Type B pancreatic cell (in vitro differentiated cells): ENCODE data around the gene ERCC8. TPM values are rescaled to one million over a fixed set of nuclear protein-coding genes. Genes with fewer than 3 reads are reported as not detected.
A peak's percentile ranks its signal among the peaks of the same experiment; 100 is the strongest.

ENCODE experiments used
- DNase-seq: peaks from one replicate; pipeline ENCODE4 v3.0.0; 2021; ENCODE audit warnings: mixed read lengths; ENCODE audit not compliant: unreplicated experiment; ENCODE audit errors: extremely low spot score
- H3K27ac Mint-ChIP-seq: 2 replicates; pipeline ENCODE4 v1.8.0; 2021; ENCODE audit warnings: mild to moderate bottlenecking, mixed read lengths
- H3K27me3 Mint-ChIP-seq: 2 replicates; pipeline ENCODE4 v1.8.0; 2021; ENCODE audit warnings: mixed read lengths
- H3K36me3 Mint-ChIP-seq: 2 replicates; pipeline ENCODE4 v1.8.0; 2021; ENCODE audit warnings: mixed read lengths
- H3K4me1 Mint-ChIP-seq: one replicate; pipeline ENCODE4 v1.8.0; 2021; ENCODE audit warnings: mixed read lengths; ENCODE audit not compliant: unreplicated experiment
- H3K4me3 Mint-ChIP-seq: 2 replicates; pipeline ENCODE4 v1.8.0; 2021; ENCODE audit warnings: mild to moderate bottlenecking, mixed read lengths
- H3K9me3 Mint-ChIP-seq: 2 replicates; pipeline ENCODE4 v1.8.0; 2021; ENCODE audit warnings: mixed read lengths
- CTCF ChIP-seq: fragments of 200-600 bp; sonication (generic); conservative IDR thresholded peaks from 2 replicates; pipeline ENCODE4 v1.5.0; 2021; ENCODE audit warnings: antibody characterized with exemption, mild to moderate bottlenecking
- total RNA-seq: library from RNA; stranded (reverse); gene quantifications from 2 replicates; pipeline ENCODE4 v1.2.1, GENCODE V29; 2021; ENCODE audit warnings: low replicate concordance

The ERCC8 gene
- total RNA-seq, 1 donor from 2014 or later: 15.4 TPM

GRCh38 chr5:60943624-60944023 is 1.2 kb downstream of the ERCC8 start:
- no peak for TF ChIP-seq CTCF
- no peak overlapping the region for H3K27ac Mint-ChIP-seq
- H3K4me3 Mint-ChIP-seq: no peak overlapping the region
- H3K9me3 Mint-ChIP-seq: no peaks in the 10 kb centered on the region
- no peak for DNase-seq
- peaks cover 15% of the 10 kb centered on the region for H3K36me3 Mint-ChIP-seq
- no peaks in the 10 kb centered on the region for H3K27me3 Mint-ChIP-seq
- peaks cover 13% of the 10 kb centered on the region for H3K4me1 Mint-ChIP-seq

GRCh38 chr5:60929024-60929423 is 15.8 kb downstream of the ERCC8 start:
- Mint-ChIP-seq H3K27ac (no peak overlapping the region), H3K9me3 (peaks cover 4% of the 10 kb centered on the region), H3K27me3 (no peaks in the 10 kb centered on the region), H3K4me1 (no peaks in the 10 kb centered on the region), H3K36me3 (peaks cover 9% of the 10 kb centered on the region), H3K4me3 (no peak overlapping the region)
- TF ChIP-seq CTCF: peak; percentile 54
- DNase-seq: no peak

- Mint-ChIP-seq H3K27ac (no peak overlapping the region), H3K9me3 (peaks cover 4% of the 10 kb centered on the region), H3K36me3 (peaks cover 9% of the 10 kb centered on the region), H3K4me1 (no peaks in the 10 kb centered on the region), H3K4me3 (no peak overlapping the region), H3K27me3 (no peaks in the 10 kb centered on the region)
- no peak for TF ChIP-seq CTCF
- DNase-seq: no peak
Measured at GRCh38 chr5:60927450-60927849, 17.4 kb downstream of the ERCC8 start.

GRCh38 chr5:60918466-60918865 is 26.4 kb downstream of the ERCC8 start:
- H3K4me3 Mint-ChIP-seq: no peak overlapping the region
- no peaks in the 10 kb centered on the region for H3K9me3 Mint-ChIP-seq
- H3K27ac Mint-ChIP-seq: no peak overlapping the region
- TF ChIP-seq CTCF: no peak
- H3K27me3 Mint-ChIP-seq: no peaks in the 10 kb centered on the region
- no peaks in the 10 kb centered on the region for H3K4me1 Mint-ChIP-seq
- DNase-seq: no peak
- H3K36me3 Mint-ChIP-seq: peaks cover 31% of the 10 kb centered on the region

GRCh38 chr5:60916646-60917045 is 28.2 kb downstream of the ERCC8 start:
- H3K9me3 Mint-ChIP-seq: no peaks in the 10 kb centered on the region
- H3K4me1 Mint-ChIP-seq: no peaks in the 10 kb centered on the region
- TF ChIP-seq CTCF: no peak
- no peak for DNase-seq
- H3K4me3 Mint-ChIP-seq: no peak overlapping the region
- H3K27me3 Mint-ChIP-seq: no peaks in the 10 kb centered on the region
- peaks cover 35% of the 10 kb centered on the region for H3K36me3 Mint-ChIP-seq
- H3K27ac Mint-ChIP-seq: no peak overlapping the region

- Mint-ChIP-seq H3K27ac (no peak overlapping the region), H3K36me3 (peaks cover 3% of the 10 kb centered on the region), H3K27me3 (no peaks in the 10 kb centered on the region), H3K9me3 (no peaks in the 10 kb centered on the region), H3K4me3 (no peak overlapping the region), H3K4me1 (no peaks in the 10 kb centered on the region)
- DNase-seq: no peak
- no peak for TF ChIP-seq CTCF
Measured at GRCh38 chr5:60903356-60903755, 41.5 kb downstream of the ERCC8 start.
